Omental fat pad (tissue), 4 donors: ENCODE measurements around the gene RCAN2. TPM values are rescaled to one million over a fixed set of nuclear protein-coding genes. Genes with fewer than 3 reads are reported as not detected.

ENCODE experiments used
- ATAC-seq: fragments of 150-250 bp; one replicate; pipeline ENCODE4 v1.9.1; 2016; ENCODE audit warnings: mild to moderate bottlenecking, moderate library complexity; ENCODE audit not compliant: low FRiP score
- DNase-seq: peaks from one replicate; pipeline ENCODE4 v3.0.0-alpha.2; 2019; ENCODE audit warnings: low spot score
- total RNA-seq, 4 donors: library from RNA; depleted of rRNA; stranded (reverse); fragments of >200 nt; gene quantifications; one replicate each; pipeline ENCODE4 v1.1.0, GENCODE V29; 2016
- TF ChIP-seq, protein P1 (sequence below), 3 donors: fragments of 450-650 bp; IDR thresholded peaks; one replicate each; pipeline ENCODE4 v1.5.1; 2016 to 2017; ENCODE audit warnings: antibody characterized with exemption in 3 of 3, mild to moderate bottlenecking in 3 of 3, moderate library complexity in 2 of 3

The RCAN2 gene
- total RNA-seq, 4 donors from 2014 or later, result 2.5 to 7.9 (median 3.7) TPM

DNA sequence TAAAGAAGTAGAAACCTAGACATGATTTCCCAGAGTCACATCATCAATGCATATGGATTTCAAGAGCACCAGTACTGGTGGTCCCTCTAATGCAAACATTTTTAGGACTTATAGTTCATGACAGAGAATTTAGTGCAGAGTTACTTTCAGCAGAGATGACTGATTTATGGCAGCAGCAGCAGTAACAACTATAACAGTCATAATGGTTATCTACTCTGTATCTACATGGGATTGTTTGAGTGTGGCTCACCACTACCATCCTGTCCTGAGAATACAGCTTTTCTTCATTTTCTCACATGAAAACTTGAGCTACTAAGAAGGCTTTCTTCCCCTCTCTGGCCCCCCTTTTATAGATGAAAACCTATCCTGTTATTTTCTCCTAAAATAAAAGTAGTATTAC lies 192.0 kb downstream of the RCAN2 start:
- DNase-seq (no peak), ATAC-seq (no peak)
- TF ChIP-seq, protein P1, sequence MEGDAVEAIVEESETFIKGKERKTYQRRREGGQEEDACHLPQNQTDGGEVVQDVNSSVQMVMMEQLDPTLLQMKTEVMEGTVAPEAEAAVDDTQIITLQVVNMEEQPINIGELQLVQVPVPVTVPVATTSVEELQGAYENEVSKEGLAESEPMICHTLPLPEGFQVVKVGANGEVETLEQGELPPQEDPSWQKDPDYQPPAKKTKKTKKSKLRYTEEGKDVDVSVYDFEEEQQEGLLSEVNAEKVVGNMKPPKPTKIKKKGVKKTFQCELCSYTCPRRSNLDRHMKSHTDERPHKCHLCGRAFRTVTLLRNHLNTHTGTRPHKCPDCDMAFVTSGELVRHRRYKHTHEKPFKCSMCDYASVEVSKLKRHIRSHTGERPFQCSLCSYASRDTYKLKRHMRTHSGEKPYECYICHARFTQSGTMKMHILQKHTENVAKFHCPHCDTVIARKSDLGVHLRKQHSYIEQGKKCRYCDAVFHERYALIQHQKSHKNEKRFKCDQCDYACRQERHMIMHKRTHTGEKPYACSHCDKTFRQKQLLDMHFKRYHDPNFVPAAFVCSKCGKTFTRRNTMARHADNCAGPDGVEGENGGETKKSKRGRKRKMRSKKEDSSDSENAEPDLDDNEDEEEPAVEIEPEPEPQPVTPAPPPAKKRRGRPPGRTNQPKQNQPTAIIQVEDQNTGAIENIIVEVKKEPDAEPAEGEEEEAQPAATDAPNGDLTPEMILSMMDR (IDR thresholded peaks at IDR 0.05), result no peak

DNA sequence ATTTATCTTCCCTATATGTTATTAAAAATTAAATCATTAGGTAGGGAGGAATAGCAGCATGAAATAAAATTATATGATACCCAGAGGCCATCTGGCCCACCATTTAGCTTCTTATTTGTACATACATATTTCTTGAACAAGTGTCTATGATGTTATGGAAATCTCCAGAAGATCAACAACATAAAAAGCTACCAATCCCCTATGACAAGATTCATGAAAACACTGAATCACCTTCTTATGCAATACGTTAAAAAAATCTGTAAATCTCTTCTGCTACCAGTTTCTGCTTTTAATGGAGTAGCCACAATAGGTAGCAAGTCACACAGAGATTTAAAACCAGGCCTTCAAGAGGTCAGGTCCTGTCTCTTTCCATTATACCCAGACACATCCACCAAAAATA lies 194.7 kb downstream of the RCAN2 start:
- ATAC-seq (no peak), DNase-seq (no peak)
- TF ChIP-seq, protein P1 (IDR thresholded peaks at IDR 0.05), result no peak

DNA sequence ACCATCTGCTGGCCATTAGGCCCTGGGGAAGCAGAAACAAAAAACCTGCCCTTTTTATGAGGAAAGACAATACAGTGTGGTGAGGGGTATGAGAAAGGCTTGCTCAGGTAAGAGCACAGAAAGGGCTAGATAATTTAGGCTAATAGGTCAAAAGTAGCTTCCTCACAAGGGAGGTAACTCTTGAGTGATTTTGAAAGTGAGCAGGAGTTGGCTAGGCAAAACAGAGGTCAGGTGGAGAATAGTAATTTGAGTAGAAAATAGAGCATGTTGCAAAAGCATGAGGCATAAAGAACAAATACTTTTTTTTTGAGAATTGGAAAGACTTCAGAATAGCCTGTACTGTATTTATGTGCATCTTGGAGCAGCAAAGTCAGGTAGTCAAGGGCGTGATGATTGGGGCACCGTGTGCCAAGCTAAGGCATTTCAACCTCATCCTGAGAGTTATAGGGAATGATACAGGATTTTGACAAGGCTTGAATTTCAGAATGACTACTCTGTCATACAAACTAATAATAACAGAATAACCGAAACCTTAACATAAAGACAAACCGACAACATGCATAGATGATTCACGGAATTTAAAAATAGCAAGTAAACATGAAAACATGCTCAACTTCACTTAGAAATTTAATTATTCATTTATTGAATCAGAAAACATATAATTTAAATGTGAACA lies 197.5 kb downstream of the RCAN2 start:
- DNase-seq (no peak), ATAC-seq (no peak)
- TF ChIP-seq, protein P1 (IDR thresholded peaks at IDR 0.05), result no peak

DNA sequence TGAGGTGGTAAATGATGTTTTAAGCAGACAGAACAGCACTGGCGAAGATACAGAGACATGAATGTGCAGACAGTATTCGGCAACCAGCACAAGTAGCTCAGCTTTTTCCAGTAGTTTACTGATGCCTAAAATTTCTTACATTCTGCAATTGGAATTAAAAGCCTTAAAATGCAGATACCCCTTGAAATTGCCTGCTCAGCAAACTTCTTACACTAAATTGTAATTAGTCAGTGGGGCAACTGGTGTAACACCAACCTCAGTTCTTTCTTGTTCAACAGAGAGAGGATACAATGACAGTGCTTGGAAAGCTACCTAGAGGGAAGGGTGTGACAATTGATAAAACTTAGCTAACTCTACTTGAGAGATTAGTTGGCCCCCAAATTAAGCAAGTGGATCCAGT lies 199.4 kb downstream of the RCAN2 start:
- no peak for DNase-seq
- TF ChIP-seq, protein P1 (IDR thresholded peaks at IDR 0.05), result no peak

DNA sequence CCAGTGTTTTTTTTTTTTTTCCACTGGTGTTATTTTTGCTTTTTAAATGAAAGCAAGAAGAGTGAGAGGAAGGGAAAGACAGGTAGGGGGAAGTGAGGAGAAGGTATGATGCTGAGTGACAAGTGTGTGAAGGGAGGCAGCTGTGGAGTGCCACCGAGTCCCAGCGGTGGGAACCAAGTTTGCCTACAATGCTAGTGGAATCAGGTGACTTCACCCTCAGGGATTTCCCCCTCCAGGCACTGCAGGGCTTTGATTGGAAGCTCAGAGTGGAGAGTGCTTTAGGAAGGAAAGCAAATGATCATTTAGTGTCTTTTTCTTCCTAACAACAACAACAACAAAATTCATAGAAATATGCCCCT lies 200.0 kb downstream of the RCAN2 start:
- TF ChIP-seq, protein P1 (IDR thresholded peaks at IDR 0.05), result no peak
- DNase-seq, result no peak
- no peak for ATAC-seq

More for the DNA sequence above, 199.4 kb downstream of the RCAN2 start:
- no peak for ATAC-seq

DNA sequence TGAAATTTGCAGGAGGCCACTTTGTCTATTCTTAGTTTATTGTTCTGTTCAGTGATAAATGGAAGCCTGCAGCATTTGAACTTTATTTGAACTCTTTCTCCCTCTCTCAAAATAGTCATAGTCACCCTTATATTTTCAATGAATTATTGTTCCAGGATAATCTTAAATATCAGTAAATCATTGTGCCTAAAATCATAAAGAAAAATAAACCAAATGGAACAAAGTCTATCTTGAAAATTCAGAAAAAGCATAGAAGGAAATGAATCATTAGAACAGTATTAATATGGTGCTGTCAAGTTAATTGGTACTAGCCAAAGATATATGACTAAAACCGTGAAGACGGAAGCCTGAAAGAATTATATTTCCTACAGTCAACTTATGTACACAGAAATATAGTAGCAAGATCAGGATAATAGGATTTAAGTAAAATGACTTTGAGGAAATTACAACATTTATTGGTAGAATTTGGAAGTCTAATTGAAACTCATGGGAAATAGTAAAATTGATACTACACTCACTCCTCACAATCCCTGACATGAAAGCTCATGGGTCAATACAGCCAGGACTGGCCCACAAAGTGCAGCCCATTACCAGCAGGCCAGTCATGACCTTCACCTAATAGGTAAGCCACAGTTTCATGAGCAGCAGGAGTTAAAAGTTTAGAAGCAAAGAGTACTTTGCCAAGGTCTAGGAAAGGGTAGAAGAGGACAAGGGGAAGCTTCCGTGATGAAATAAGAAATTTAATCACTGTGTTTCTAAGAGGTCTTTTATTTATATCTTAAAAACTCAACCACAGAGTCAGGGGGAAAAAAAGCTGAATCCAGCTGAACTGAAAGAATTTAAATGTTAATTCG lies 200.6 kb downstream of the RCAN2 start:
- ATAC-seq (no peak), DNase-seq (no peak)
- TF ChIP-seq, protein P1 (IDR thresholded peaks at IDR 0.05), result no peak
